Measurements from ENCODE around the gene MYH10.

The MYH10 gene

DNA sequence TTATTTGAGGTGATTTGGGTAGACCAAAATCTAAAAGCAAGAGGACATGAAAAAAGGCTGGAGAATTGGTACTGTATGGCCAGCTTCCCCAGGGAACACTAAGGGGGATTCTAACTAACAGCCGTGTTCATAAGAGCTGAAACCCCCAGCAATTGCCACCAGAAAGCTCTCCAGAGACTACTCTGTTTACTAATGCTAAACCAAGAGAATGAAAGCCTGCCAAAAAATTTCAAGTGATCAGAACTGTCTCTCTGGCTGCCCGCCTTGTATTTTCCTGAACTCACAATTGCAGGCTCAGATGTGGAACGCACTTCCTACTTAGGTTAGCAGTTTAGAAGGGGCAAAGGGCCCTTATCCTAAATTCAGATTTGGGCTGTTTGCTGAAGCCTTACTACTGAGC lies 24.1 kb downstream of the MYH10 start:
- Histone ChIP-seq H3K27ac (ENCODE audit: low read depth, low read length) (no peak overlapping the region), H4K20me1 (ENCODE audit: control insufficient read depth, insufficient read depth, low read depth, low read length) (0 out of 2 replicates have a peak, but pooled peaks cover 1% of the 10 kb centered on the region), H3K36me3 (ENCODE audit: control insufficient read depth, low read length) (no peaks in the 10 kb centered on the region), H3K9me3 (ENCODE audit: control insufficient read depth, insufficient read depth, low read length) (no peaks in the 10 kb centered on the region), H3K4me2 (ENCODE audit: low read length) (no peak overlapping the region), H3K27me3 (ENCODE audit: control insufficient read depth, low read length) (no peaks in the 10 kb centered on the region), H3F3A (ENCODE audit: control insufficient read depth, insufficient read depth) (no peaks in the 10 kb centered on the region), H3K4me1 (ENCODE audit: control insufficient read depth, low read length) (no peaks in the 10 kb centered on the region), H3K9me2 (replicated peaks; ENCODE audit: control insufficient read depth, low read length) (no peaks in the 10 kb centered on the region), H3K79me2 (ENCODE audit: control insufficient read depth, low read length) (peaks cover 16% of the 10 kb centered on the region), H3K4me3 (ENCODE audit: low read length) (no peak overlapping the region)
- TF ChIP-seq, protein P1, sequence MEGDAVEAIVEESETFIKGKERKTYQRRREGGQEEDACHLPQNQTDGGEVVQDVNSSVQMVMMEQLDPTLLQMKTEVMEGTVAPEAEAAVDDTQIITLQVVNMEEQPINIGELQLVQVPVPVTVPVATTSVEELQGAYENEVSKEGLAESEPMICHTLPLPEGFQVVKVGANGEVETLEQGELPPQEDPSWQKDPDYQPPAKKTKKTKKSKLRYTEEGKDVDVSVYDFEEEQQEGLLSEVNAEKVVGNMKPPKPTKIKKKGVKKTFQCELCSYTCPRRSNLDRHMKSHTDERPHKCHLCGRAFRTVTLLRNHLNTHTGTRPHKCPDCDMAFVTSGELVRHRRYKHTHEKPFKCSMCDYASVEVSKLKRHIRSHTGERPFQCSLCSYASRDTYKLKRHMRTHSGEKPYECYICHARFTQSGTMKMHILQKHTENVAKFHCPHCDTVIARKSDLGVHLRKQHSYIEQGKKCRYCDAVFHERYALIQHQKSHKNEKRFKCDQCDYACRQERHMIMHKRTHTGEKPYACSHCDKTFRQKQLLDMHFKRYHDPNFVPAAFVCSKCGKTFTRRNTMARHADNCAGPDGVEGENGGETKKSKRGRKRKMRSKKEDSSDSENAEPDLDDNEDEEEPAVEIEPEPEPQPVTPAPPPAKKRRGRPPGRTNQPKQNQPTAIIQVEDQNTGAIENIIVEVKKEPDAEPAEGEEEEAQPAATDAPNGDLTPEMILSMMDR (IDR thresholded peaks at IDR 0.05; ENCODE audit: low read depth, low read length, poor library complexity, severe bottlenecking): no peak
- TF ChIP-seq EZH2phosphoT487 (IDR thresholded peaks at IDR 0.05; ENCODE audit: borderline replicate concordance, low read length): no peak

DNA sequence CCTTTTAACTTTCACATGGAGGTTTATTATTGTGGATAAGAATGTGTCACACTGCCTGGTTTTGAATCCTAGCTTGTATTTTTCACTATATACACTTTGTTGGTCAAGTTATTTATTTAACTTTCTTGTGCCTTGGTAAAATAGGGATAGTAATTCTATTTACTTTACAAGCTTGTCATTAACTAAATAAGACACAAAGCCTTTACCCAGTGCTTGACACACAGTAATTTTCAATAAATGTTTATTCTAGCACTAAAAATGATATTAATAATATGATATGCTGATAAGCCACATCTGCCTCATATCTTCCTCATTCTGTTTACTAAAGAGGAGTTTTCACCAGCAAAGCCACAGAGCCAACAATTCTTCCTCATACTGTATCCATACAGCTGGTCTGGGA lies 27.8 kb downstream of the MYH10 start:
- Histone ChIP-seq H3K79me2 (ENCODE audit: control insufficient read depth, low read length) (no peaks in the 10 kb centered on the region), H3K27ac (ENCODE audit: low read depth, low read length) (no peak overlapping the region), H3K27me3 (ENCODE audit: control insufficient read depth, low read length) (no peaks in the 10 kb centered on the region), H3K36me3 (ENCODE audit: control insufficient read depth, low read length) (no peaks in the 10 kb centered on the region), H3K9me2 (replicated peaks; ENCODE audit: control insufficient read depth, low read length) (no peaks in the 10 kb centered on the region), H3K4me3 (ENCODE audit: low read length) (no peak overlapping the region), H4K20me1 (ENCODE audit: control insufficient read depth, insufficient read depth, low read depth, low read length) (0 out of 2 replicates have a peak, but pooled peaks cover 3% of the 10 kb centered on the region), H3F3A (ENCODE audit: control insufficient read depth, insufficient read depth) (no peaks in the 10 kb centered on the region), H3K9me3 (ENCODE audit: control insufficient read depth, insufficient read depth, low read length) (no peaks in the 10 kb centered on the region), H3K4me2 (ENCODE audit: low read length) (no peak overlapping the region), H3K4me1 (ENCODE audit: control insufficient read depth, low read length) (no peaks in the 10 kb centered on the region)
- TF ChIP-seq, protein P1 (IDR thresholded peaks at IDR 0.05; ENCODE audit: low read depth, low read length, poor library complexity, severe bottlenecking): no peak
- TF ChIP-seq EZH2phosphoT487 (IDR thresholded peaks at IDR 0.05; ENCODE audit: borderline replicate concordance, low read length): no peak

DNA sequence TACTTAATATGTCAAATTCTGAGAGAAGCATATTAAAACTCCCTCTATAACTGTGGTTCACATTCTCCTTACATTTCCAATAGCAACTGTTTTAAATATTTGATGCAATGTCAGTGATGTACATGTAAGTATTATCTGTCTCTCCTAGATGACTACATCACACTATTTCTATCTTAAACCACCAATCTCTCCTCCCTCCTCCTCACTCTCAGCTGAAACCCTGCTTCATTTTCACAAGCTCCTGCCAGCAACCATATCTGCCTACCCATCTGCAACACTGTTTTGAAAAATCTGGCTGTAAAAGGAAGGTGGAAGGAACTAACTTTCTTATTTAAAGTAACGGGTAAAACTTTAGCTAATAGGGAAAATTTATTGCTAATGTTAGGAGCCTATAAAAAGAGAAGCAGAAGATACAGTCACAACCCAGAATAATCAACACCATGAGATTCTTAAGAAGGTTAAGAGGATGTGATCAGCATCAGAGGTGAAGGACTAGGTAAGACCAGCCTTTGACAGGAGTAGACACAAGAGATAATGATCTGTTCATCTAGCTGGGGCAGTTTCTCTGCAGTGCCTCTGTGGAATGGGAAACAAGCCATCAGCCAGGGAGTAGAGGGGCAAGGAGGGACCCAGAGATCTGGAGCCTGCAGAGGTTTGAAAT lies 31.0 kb downstream of the MYH10 start:
- Histone ChIP-seq H3K27me3 (ENCODE audit: control insufficient read depth, low read length) (no peaks in the 10 kb centered on the region), H3K36me3 (ENCODE audit: control insufficient read depth, low read length) (no peaks in the 10 kb centered on the region), H3K27ac (ENCODE audit: low read depth, low read length) (no peak overlapping the region), H3K4me2 (ENCODE audit: low read length) (no peak overlapping the region), H4K20me1 (ENCODE audit: control insufficient read depth, insufficient read depth, low read depth, low read length) (0 out of 2 replicates have a peak, but pooled peaks cover 3% of the 10 kb centered on the region), H3K9me2 (replicated peaks; ENCODE audit: control insufficient read depth, low read length) (no peaks in the 10 kb centered on the region), H3K79me2 (ENCODE audit: control insufficient read depth, low read length) (no peaks in the 10 kb centered on the region), H3K9me3 (ENCODE audit: control insufficient read depth, insufficient read depth, low read length) (no peaks in the 10 kb centered on the region), H3F3A (ENCODE audit: control insufficient read depth, insufficient read depth) (no peaks in the 10 kb centered on the region), H3K4me3 (ENCODE audit: low read length) (no peak overlapping the region), H3K4me1 (ENCODE audit: control insufficient read depth, low read length) (no peaks in the 10 kb centered on the region)
- TF ChIP-seq, protein P1 (IDR thresholded peaks at IDR 0.05; ENCODE audit: low read depth, low read length, poor library complexity, severe bottlenecking): no peak
- no peak for TF ChIP-seq EZH2phosphoT487 (IDR thresholded peaks at IDR 0.05; ENCODE audit: borderline replicate concordance, low read length)
